OCI-LY7 (cell line): ENCODE data around the gene CHST8.

Experiments used
- CTCF ChIP-seq: fragments of 200-600 bp; sonication (generic); conservative IDR thresholded peaks from 2 replicates; pipeline ENCODE4 v1.5.1; 2014; ENCODE audit warnings: mild to moderate bottlenecking, antibody characterized with exemption, low read length, moderate library complexity, mixed read lengths
- EZH2phosphoT487 ChIP-seq: fragments of 200-600 bp; sonication (generic); IDR thresholded peaks from 2 replicates; pipeline ENCODE4 v1.6.1; 2018; ENCODE audit warnings: low read depth, borderline replicate concordance, mild to moderate bottlenecking, mixed run types, antibody characterized with exemption, low read length, moderate library complexity, mixed read lengths

- TF ChIP-seq CTCF (no peak), EZH2phosphoT487 (no peak)
These were observed 34.6 kb upstream of the CHST8 start for GRCh38 chr19:33587150-33587549.
